GM21529 (cell line): ENCODE results near the gene TUBA4B.
"Not testable (repeated sequence)": the region's sequence is repeated elsewhere in the genome, so short reads cannot be mapped to it uniquely, and the experiment has no call there.

Experiments used
- ATAC-seq: cut with Tn5 transposase; IDR thresholded peaks from one replicate; pipeline ENCODE4 v1.9.1; 2021; ENCODE audit not compliant: unreplicated experiment

TUBA4B gene

DNA sequence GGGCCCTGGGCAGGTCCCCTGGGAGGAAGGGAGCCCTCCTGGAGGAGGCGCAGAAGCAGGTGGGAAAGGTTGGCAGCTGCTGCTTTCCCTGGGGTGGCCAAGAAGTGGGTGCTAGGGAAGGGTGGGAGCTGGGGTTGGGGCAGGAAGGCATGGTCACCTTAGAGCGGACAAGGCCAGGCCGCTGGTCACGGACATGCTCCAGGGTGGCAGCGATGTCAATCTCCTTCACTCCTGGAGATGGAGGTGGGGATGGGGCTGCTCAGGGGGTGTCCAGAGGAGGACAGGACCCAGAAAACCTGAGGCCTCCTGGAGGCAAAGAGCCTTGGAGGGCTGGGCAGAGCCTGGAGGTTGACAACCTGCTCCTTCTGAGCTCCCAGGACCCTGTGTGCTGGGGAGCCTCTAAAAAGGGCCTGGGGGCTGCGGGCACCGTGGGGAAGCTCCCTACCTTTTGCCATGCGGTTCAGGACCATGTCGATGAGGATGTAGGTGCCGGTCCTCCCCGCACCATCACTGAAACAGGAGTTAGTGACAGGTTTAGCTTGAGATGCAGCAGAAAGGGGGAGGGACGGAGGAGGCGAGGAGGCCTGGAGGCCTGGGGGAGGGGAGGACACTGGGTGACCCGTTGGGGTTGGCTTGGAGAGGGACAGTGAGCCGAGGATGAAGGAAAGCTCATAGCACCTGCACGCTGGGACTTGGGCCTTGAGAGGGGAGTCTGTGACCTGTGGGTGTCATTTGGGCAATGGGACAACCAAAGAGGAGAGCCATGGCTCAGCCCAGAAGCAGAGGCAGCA, 37.5 kb downstream of the TUBA4B start:
- ATAC-seq: no peak

DNA sequence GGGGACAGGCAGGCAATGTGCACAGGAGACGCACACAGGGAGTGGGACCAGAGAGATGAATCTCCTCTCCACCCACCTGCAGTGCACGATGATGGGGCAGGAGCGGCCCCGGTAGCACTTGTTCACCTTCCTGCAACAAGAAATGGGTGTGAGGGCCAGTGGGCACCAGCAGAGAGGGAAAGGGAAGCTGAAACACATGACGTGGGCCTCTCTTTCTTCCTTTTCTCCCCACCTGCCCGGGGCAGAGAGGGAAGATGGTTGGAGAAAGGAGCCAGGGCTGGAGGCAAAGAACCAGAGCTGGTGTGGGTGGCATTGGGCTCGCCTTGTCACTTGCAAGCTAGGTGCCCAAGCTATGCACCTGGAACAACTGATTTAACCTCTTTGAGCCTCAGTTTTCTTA, 38.4 kb downstream of the TUBA4B start:
- ATAC-seq: no peak

DNA sequence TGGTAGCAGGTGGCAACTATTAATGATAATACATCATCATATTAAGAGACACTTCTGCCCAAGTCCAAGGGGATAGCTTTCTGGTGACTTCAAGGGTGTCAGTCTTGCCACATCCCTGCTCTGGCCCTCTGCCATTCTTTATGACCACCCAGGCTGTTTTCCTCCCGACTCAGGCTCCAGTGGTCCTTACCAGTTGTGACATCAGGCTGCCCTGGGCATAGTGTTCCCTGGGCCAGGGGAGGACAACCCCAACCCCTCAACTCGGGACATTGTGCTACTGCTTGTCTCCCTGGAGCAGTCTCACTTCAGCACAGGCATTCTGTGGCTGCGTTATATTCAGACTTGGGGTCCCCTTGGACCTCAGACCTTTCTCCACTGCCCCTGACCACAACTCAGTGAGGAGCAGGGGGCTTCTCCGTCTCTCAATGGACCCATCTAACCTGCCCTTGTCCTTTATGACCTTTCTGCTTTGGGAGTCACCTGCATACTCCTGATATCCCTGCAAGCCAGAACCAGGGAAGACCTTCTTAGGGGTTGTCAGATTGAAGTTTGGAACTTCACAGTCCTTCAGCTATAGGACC, 39.0 kb downstream of the TUBA4B start:
- no peak for ATAC-seq

GRCh38 chr2:219292616-219293015, 39.6 kb downstream of the TUBA4B start:
- ATAC-seq: no peak

GRCh38 chr2:219293736-219294231, 40.7 kb downstream of the TUBA4B start:
- ATAC-seq: no peak

DNA sequence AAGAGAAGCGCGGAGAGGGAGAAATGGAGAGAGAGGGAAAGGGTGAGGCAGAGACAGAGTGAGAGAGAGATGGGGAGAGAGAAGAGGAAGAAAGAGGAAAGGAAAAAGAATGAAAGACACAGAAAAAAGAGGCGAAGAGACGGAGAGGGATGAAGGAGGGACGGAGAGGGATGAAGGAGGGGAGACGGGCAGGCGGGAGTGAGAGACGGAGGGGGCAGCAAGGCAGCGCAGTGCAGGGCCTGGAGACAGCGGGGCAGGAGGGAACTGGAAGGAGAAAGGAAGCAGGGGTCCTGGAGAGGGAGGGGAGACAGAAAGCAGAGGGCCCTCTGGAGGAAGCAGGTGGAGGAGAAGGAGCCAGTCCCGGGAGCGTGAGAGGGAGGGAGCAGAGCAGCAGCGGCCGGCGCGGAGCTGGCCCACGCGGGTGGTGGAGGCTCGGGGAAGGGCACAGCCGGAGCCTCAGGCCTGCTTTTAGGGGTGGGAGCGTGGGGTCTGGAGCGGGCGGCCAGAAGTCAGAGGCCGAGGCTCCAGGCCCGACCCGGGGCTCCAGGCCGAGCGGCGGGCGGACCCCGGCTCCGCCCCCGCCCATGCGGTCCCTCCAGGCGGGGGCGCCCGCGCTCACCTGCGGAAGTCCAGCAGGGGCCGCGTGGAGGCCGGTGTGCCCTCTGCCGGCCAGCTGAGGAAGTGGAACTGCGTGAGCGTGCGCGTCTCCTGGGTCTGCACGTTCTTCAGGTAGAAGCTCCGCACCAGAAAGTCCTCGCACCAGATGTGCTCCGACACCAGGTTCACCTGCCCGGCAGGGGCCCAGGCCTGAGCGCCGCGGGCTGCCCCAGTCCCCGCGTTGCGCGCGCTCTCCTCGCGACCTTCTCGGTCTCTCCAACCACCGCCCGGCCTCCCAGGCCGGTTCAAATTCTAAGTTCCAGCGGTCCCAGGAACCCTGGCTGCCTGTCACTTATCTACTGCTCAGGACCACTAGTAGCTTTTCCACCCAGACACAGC, 41.6 kb downstream of the TUBA4B start:
- peak; percentile 86 for ATAC-seq

DNA sequence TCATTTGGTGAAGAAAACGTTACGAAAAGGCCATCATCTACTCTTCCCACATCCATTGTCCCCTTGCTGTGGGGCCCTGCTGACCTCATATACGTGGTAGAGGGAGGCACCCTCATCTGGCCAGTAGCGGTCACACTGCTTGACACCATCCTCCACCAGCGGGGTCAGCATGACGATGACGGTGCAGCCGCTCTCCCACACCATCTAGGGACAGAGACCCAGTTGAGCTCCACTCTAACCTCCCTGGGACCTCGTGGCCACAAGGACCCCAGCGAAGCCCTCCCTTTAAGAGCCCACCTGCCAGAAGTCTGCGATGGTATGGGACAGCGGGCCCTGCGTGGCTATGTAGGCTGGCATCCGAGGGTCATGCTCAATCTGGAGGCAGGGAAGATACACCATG, 43.1 kb downstream of the TUBA4B start:
- ATAC-seq: no peak

DNA sequence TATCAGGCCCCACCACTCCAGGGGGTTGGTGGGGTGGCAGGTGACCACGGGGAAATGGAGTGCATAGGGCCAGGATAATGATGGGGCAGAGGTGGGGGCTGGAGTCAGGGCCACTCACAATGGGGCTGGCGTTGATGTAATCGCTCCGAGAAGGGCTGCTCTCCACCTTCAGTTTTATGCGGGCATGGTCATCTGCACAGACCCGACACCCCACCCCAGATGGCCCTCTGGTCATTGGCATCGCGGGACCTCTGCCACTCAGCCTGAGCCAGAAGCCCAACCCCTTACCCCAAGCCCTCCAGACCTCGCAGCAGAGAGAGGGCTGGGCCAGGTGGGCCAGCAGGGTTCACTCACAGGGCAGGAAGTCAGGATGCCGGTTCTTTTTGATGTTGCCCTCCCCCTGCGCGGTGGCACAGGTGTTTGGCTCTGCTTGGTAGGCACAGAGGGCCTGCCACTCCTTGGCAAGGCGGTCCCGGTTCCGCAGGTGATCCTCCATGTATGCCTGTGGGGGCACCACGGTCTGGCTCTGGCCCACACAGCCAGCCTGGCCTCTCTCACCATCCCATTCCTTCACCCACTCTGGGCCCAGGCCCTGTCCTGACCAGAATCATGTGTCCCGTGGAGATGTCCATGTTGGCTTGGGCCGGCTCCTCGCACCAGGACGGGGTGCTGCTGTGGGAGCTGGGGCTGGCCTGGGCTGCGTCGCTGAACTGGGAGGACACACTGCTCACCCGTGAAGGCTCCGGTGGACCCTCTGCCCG, 43.8 kb downstream of the TUBA4B start:
- ATAC-seq: no peak

GRCh38 chr2:219297766-219298456, 44.9 kb downstream of the TUBA4B start:
- ATAC-seq: no peak

- peak; percentile 57 for ATAC-seq
These were observed 45.8 kb downstream of the TUBA4B start for GRCh38 chr2:219298759-219299371.

DNA sequence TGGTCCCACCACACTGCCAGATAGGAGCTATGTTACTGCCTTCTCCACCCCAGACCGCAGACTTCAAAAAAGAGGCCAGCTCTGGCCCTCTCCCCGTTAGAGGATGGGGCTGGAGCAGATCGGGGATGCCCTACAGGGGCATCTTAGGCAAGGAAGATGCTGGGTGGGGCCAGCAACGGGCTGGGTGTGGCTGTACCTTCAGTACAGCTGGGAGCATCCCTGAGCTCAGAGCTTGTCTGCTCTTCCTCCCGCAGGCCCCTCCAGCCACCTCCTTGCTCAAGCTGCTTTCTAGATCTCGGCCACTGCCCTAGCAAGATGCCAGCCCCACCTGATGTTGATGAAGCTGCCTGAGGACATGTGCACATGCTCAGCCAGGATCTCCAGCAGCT, 46.3 kb downstream of the TUBA4B start:
- no peak for ATAC-seq

DNA sequence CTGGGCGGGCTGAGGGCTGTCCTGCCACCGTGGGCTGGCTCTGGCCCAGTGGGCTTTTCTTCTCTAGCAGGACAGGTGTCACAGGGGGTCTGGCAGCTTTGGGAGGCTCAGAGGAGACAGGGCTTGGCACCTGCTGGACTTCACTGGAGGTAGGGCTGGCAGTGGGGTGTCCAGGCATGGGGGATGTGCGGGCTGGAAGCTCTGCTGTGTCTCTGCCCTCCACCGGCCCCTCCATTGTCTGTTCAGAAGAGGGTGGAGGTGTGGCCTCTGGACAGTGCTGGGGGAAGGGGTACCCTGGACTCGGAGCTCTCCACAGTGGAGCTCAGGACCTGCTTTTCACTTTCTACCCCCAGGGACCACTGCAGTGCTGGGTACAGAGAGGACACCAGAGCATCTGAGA, 47.0 kb downstream of the TUBA4B start:
- ATAC-seq: no peak

DNA sequence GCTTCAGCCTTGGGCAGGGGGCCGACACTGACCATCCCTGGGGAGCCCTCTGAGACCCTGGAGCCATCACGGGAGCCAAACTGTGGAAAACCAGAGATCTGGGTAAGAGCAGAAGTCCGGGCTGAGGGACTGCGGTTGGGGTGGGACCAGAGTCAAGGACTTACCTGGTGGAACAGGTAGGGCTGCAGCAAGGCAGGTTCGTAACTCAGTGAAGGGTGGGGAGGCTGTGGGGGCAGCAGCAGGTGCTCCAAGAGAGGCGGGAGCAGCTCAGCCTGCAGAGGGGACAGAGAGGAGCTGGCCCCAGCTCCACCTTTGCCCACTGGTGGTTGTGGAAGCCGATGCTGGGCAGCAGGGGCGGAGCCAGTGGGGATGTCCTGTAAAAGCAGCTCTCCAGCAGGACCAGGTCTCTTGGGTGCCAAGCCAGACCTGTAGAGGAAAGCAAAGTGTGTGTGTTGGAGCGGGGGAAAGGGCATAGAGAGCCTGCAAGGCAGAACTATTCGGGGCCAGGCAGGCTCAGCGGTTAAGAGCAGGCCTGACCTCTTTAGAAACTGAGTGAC, 49.4 kb downstream of the TUBA4B start:
- no peak for ATAC-seq

- no peak for ATAC-seq
These were observed 51.2 kb downstream of the TUBA4B start for GRCh38 chr2:219304223-219304622.

- ATAC-seq: no peak
These were observed 53.0 kb downstream of the TUBA4B start for GRCh38 chr2:219306047-219306446.

GRCh38 chr2:219308142-219309101, 55.4 kb downstream of the TUBA4B start:
- ATAC-seq: no peak

- ATAC-seq: no peak
These were observed 56.2 kb downstream of the TUBA4B start, which contains the start of gene PTPRN for GRCh38 chr2:219309278-219309677. PTPRN (minus strand) TSS chr2:219309401; CDS start chr2:219309332, 69 bp downstream.

DNA sequence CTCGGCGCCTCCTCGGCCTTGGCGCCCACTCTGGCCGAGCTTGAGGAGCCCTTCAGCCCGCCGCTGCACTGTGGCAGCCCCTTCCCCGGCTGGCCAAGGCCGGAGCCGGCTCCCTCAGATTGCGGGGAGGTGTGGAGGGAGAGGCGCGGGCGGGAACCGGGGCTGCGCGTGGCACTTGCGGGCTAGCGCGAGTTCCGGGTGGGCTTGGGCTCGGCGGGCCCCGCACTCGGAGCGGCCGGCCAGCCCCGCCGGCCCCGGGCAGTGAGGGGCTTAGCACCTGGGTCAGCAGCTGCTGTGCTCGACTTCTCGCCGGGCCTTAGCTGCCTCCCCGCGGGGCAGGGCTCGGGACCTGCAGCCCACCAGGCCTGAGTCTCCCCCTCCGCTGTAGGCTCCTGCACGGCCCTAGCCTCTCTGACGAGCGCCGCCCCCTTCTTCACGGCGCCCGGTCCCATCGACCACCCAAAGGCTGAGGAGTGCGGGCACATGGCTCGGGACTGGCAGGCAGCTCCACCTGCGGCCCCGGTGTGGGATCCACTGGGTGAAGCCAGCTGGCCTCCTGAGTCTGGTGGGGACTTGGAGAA, 59.7 kb downstream of the TUBA4B start:
- not testable (repeated sequence) for ATAC-seq
